HepG2 (cell line): ENCODE measurements around the gene ENTPD2. TPM values are rescaled to one million over a fixed set of nuclear protein-coding genes. Genes with fewer than 3 reads are reported as not detected.

Experiments used
- ARID4A ChIP-seq: sonication (generic); formaldehyde crosslinking; IDR thresholded peaks from 2 replicates; pipeline ENCODE4 v1.5.0; 2020; ENCODE audit warnings: mild to moderate bottlenecking, missing genetic modification reagents, borderline replicate concordance
- ATF2 ChIP-seq: sonication (generic); formaldehyde crosslinking; IDR thresholded peaks from 2 replicates; pipeline ENCODE4 v1.4.0; 2020; ENCODE audit warnings: missing genetic modification reagents
- CBFB ChIP-seq: sonication (generic); formaldehyde crosslinking; IDR thresholded peaks from 2 replicates; pipeline ENCODE4 v1.4.0; 2020; ENCODE audit warnings: missing genetic modification reagents
- FOXO1 ChIP-seq: sonication (generic); formaldehyde crosslinking; IDR thresholded peaks from 2 replicates; pipeline ENCODE4 v1.4.0; 2020; ENCODE audit warnings: missing genetic modification reagents
- IKZF1 ChIP-seq: fragments of 450-650 bp; IDR thresholded peaks from 2 replicates; pipeline ENCODE4 v1.7.1; 2016
- KLF15 ChIP-seq: sonication (generic); formaldehyde crosslinking; IDR thresholded peaks from 2 replicates; pipeline ENCODE4 v1.8.1; 2023; ENCODE audit warnings: borderline replicate concordance, mild to moderate bottlenecking, inconsistent platforms, missing genetic modification reagents, mixed read lengths
- MEF2D ChIP-seq: sonication (generic); formaldehyde crosslinking; IDR thresholded peaks from 2 replicates; pipeline ENCODE4 v1.5.1; 2020; ENCODE audit warnings: mild to moderate bottlenecking, missing genetic modification reagents
- PPARG ChIP-seq: conservative IDR thresholded peaks from 2 replicates; pipeline ENCODE4 v1.6.1; 2016; ENCODE audit warnings: missing biosample characterization, missing genetic modification reagents
- SIX4 ChIP-seq: sonication (generic); formaldehyde crosslinking; IDR thresholded peaks from 2 replicates; pipeline ENCODE4 v1.4.0; 2020; ENCODE audit warnings: missing genetic modification reagents
- TCF7 ChIP-seq: sonication (generic); IDR thresholded peaks from 2 replicates; pipeline ENCODE4 v1.6.1; 2016; ENCODE audit warnings: antibody characterized with exemption, low read depth
- ZFAT ChIP-seq: sonication (generic); formaldehyde crosslinking; conservative IDR thresholded peaks from 2 replicates; pipeline ENCODE4 v1.8.1; 2023; ENCODE audit warnings: missing genetic modification reagents, inconsistent platforms
- ZNF572 ChIP-seq: sonication (generic); formaldehyde crosslinking; IDR thresholded peaks from 2 replicates; pipeline ENCODE4 v1.5.1; 2020; ENCODE audit warnings: mild to moderate bottlenecking, missing genetic modification reagents
- ZNF83 ChIP-seq: sonication (generic); formaldehyde crosslinking; IDR thresholded peaks from 2 replicates; pipeline ENCODE4 v1.4.0; 2020; ENCODE audit warnings: missing genetic modification reagents, mild to moderate bottlenecking, borderline replicate concordance
- polyA plus RNA-seq, 8 experiments: library from polyadenylated mRNA; depleted of rRNA in 3 of 8; stranded (reverse) in 7 of 8; unstranded in 1 of 8; fragments of >200 nt; fragmentation: Illumina TruSeq in 4 of 8; extraction: Trizol in 4 of 8; gene quantifications; 2 replicates each; pipeline versions ENCODE4 v1.2.1 to v1.2.3, GENCODE V29; 2011 to 2016; ENCODE audit warnings: low read depth in 4 of 8, missing spikeins in 1 of 8, mixed read lengths in 1 of 8; ENCODE audit not compliant: insufficient read depth in 1 of 8
- total RNA-seq, 5 experiments: library from RNA; depleted of rRNA; stranded (reverse); fragments of >200 nt; fragmentation: Illumina TruSeq; extraction: Trizol; gene quantifications; 2 replicates each; pipeline ENCODE4 v1.2.3, GENCODE V29; 2016; ENCODE audit warnings: low read depth in 1 of 5
- TF ChIP-seq, protein P1 (sequence below): sonication (generic); formaldehyde crosslinking; IDR thresholded peaks from 2 replicates; pipeline ENCODE4 v1.5.1; 2020; ENCODE audit warnings: mild to moderate bottlenecking, missing genetic modification reagents, moderate library complexity
- TF ChIP-seq, protein P2 (sequence below): sonication (generic); formaldehyde crosslinking; conservative IDR thresholded peaks from 2 replicates; pipeline ENCODE4 v1.8.0; 2022; ENCODE audit warnings: missing genetic modification reagents
- TF ChIP-seq, protein P3 (sequence below): conservative IDR thresholded peaks from 2 replicates; pipeline ENCODE4 v1.6.1; 2018; ENCODE audit warnings: missing genetic modification reagents

The ENTPD2 gene
- total and polyA plus RNA-seq, 2 of the 13 experiments (the other 11 are each of a cell fraction or from before 2014, with no cell fraction given), result 0.95 to 3.2 TPM

- TF ChIP-seq, protein P1, sequence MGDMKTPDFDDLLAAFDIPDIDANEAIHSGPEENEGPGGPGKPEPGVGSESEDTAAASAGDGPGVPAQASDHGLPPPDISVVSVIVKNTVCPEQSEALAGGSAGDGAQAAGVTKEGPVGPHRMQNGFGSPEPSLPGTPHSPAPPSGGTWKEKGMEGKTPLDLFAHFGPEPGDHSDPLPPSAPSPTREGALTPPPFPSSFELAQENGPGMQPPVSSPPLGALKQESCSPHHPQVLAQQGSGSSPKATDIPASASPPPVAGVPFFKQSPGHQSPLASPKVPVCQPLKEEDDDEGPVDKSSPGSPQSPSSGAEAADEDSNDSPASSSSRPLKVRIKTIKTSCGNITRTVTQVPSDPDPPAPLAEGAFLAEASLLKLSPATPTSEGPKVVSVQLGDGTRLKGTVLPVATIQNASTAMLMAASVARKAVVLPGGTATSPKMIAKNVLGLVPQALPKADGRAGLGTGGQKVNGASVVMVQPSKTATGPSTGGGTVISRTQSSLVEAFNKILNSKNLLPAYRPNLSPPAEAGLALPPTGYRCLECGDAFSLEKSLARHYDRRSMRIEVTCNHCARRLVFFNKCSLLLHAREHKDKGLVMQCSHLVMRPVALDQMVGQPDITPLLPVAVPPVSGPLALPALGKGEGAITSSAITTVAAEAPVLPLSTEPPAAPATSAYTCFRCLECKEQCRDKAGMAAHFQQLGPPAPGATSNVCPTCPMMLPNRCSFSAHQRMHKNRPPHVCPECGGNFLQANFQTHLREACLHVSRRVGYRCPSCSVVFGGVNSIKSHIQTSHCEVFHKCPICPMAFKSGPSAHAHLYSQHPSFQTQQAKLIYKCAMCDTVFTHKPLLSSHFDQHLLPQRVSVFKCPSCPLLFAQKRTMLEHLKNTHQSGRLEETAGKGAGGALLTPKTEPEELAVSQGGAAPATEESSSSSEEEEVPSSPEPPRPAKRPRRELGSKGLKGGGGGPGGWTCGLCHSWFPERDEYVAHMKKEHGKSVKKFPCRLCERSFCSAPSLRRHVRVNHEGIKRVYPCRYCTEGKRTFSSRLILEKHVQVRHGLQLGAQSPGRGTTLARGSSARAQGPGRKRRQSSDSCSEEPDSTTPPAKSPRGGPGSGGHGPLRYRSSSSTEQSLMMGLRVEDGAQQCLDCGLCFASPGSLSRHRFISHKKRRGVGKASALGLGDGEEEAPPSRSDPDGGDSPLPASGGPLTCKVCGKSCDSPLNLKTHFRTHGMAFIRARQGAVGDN (CRISPR knock-in tag), result peak; percentile 85
- no peak for TF ChIP-seq ZFAT
- no peak for TF ChIP-seq KLF15
- TF ChIP-seq, protein P2, sequence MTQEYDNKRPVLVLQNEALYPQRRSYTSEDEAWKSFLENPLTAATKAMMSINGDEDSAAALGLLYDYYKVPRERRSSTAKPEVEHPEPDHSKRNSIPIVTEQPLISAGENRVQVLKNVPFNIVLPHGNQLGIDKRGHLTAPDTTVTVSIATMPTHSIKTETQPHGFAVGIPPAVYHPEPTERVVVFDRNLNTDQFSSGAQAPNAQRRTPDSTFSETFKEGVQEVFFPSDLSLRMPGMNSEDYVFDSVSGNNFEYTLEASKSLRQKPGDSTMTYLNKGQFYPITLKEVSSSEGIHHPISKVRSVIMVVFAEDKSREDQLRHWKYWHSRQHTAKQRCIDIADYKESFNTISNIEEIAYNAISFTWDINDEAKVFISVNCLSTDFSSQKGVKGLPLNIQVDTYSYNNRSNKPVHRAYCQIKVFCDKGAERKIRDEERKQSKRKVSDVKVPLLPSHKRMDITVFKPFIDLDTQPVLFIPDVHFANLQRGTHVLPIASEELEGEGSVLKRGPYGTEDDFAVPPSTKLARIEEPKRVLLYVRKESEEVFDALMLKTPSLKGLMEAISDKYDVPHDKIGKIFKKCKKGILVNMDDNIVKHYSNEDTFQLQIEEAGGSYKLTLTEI, result no peak
- peak; percentile 43; the same call in 1 of the 2 replicates for TF ChIP-seq ARID4A (CRISPR knock-in tag)
- no peak for TF ChIP-seq TCF7
- 0 out of 2 replicates have a peak, but pooled peaks have one; percentile 24 for TF ChIP-seq ATF2
- TF ChIP-seq MEF2D, result no peak
- TF ChIP-seq ZNF83 (CRISPR knock-in tag), result no peak; the same call in 1 of the 2 replicates
- no peak for TF ChIP-seq IKZF1
- no peak for TF ChIP-seq ZNF572
- peak; percentile 60 for TF ChIP-seq CBFB (CRISPR knock-in tag)
- TF ChIP-seq, protein P3, sequence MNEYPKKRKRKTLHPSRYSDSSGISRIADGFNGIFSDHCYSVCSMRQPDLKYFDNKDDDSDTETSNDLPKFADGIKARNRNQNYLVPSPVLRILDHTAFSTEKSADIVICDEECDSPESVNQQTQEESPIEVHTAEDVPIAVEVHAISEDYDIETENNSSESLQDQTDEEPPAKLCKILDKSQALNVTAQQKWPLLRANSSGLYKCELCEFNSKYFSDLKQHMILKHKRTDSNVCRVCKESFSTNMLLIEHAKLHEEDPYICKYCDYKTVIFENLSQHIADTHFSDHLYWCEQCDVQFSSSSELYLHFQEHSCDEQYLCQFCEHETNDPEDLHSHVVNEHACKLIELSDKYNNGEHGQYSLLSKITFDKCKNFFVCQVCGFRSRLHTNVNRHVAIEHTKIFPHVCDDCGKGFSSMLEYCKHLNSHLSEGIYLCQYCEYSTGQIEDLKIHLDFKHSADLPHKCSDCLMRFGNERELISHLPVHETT (CRISPR knock-in tag), result no peak
- TF ChIP-seq PPARG (CRISPR knock-in tag), result no peak
- no peak for TF ChIP-seq SIX4 (CRISPR knock-in tag)
- no peak for TF ChIP-seq FOXO1 (CRISPR knock-in tag)
These were observed 10.4 kb upstream of the ENTPD2 start (continued) for GRCh38 chr9:137064027-137064879.
